NOMO-1 treated with DMSO at 0.1 percent for 48 hours (cell line): ENCODE results near the gene EEFSEC.

Source experiments
- DNase-seq: peaks from one replicate; lab custom pipeline; 2025; ENCODE audit not compliant: unreplicated experiment; lab: John Stamatoyannopoulos, UW

The EEFSEC gene

DNA sequence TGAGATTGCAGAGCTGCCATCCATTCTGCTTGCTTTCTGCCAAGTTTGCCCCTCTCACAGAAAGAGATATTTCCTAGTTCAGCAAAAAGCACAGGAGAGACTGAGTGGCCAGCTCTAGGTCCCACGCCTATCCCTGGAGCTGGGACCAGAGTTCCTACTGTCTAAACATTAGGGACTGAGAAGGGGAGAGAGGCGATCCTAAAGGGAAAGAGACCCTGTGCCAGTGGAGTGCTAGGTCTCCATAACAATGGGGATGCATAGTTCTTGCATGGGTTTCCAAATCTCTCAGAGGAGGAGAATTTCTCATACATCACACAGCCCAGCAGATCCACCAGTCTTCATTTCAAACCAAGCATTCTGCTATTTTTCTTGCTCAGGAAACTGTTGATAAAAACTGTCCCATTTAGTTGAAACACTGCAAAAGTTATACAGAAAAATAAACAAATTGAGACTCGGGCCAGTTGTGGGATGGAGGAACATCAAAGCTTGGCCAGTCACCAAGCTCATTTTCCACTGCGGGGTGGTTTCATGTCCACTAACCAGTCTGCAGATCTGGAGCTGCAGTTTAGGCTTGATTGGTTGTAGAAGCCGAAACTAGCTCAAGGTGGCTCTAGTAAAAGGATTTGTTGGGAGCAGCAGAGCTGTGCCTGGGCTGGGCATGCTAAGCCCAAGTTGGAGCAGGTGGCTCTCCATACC lies 62.7 kb downstream of the EEFSEC start:
- DNase-seq = no peak

DNA sequence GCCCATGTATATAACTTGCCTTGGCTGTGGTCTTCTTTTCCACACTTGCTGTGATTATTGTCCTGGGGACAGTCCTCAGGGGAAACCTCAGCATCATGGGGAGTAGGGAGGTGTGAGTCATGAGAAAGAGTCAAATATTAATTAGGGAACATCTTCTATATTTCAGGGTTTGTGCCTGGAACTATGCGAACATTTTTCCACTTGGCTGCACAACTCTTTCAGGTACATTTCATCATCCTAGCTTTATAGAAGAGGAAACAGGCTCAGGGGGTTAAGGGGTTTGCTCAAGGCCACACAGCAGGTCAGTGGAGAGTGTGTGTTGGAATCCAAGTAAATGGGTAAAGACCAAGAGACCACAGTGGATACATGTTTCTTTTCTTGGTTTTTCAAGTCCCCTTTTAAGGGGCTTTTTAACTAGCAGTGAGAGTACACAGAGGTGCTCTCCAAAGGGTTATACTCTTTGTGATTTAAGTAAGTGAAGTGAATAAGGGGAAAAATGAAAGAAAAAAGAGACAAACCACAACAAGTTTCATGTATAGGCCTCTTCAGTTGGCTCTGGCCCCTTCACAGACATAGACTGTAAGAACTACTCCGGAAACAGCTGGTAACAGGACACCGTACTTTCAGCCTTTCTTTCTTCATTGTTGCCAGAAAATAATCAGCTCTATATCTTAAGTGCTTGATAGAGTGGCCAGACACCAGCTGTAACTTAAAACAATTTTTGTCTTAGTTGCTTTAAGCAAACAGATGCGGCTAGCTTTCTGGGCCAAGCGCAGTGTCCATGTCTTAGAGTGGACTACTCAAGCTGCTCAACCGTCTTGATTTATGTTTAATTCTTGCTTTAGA lies 64.6 kb downstream of the EEFSEC start:
- no peak for DNase-seq

- no peak for DNase-seq
These were observed 65.4 kb downstream of the EEFSEC start for GRCh38 chr3:128218548-128219257.

DNA sequence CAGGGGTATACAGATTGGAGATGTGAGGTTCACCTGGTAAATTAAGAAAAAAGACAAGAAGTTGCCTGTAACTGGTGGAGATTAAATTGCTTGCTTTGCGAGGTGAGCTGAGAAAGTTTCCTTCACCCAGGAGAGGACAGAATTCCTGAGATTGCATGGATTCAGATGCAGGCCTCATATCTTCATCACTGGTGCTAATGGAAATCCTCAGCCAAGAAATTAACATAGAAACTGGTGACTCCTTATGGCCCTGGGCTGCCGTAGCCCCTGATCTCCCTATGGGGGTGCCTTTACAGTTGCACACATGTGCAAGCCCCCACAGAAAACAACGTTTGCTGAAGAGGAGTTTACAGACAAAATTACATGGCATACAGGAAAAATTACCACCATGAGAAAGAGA lies 68.0 kb downstream of the EEFSEC start:
- DNase-seq = no peak

DNA sequence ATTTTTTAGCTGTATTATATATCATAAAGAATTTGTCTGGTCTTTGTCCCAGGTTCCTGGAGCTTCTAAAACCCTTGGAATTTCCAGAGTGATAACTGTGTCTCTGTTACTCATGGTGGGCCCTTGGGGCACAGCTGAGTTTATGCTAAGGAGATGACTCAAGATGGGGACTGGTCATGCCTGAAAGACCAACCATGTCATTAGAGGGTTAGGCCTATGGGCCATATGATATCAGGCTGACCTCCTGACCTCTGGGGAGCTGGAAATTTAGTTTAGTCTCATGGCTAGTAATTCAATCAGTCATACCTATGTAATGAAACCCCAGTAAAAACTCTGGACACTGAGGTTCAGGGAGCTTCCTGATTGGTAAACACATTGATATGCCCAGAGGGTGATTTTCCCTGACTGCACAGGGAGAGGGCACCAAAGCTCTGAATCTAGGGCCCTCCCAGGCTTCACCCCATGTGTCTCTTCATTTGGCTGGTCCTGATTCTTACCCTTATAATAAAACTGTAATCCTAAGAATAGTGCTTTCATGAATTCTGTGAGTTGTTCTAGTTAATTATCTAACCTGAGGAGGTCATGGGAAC lies 69.6 kb downstream of the EEFSEC start:
- no peak for DNase-seq

DNA sequence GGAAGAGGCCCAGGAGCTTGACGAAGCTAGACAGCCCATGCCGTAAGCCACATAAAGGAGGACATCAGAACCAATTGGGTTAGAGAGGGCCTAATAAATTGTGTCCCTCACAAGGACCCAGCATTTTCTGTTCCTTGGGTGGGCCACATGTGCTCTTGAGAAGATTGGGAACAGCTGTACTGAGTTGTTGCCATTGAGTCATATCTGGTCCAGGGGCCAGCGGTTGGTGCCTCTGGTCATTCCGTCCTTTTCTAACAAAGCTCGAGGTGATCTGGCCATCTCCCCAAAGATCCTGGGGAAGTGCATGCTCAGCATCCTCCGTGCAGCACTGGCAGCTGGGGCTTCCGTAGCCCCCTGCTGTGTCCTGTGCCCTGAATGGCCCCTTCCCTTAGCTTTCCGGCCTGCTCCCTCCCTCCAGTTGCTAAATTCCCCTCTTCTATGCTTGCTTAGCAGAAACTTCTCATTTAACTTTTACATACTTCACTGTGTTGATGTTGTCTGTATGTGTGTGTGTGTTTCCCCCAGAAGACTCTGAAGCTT lies 73.0 kb downstream of the EEFSEC start:
- no peak for DNase-seq

DNA sequence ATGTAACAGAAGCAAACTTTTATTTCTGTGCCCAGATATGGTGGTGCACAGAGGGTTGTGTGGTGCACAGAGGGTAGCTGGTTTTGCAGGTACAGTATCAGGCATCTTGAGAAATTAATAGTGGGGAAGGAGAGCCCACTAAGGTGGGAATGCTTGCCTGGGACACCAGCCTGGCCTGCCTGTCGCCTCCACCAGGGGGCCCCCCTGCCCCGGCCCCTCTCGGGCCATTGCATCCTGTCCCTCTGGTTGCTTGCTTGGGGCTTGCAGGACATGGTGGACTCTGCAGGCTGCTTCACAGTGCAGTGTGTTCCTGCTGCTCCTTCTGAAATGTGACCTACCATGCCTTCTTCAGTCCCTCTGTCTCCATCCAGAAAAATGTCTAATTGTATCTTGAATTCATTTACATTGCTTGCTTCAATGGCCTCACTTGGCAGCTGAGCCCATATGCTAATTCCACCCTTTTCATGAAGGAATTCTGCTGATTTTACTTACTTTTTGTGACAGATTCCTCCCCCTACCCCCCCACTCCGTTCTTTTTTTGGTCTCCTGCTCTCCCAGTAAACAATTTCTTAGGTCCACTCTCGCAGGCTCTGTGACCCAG lies 73.6 kb downstream of the EEFSEC start:
- peak; percentile 28 for DNase-seq

DNA sequence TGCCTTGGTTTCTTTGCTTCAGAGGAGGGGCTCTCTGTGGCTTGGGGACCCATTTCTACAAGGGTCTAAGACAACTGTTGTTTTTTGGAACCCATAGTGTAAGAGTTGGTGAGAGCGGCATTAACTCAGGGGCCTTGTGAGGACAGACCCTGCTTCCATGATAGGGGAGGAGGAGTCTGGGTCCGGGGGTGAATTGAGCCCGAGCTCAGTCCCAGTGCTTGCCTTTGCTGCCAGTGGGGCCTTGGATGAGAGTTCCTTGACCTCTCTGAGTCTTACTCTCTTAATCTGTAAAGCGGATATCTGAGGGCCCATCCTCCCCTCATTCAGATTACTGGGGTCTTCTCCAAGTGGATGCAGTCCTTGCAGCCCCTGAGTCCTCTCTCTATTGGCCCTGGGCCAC lies 74.2 kb downstream of the EEFSEC start:
- DNase-seq = no peak

DNA sequence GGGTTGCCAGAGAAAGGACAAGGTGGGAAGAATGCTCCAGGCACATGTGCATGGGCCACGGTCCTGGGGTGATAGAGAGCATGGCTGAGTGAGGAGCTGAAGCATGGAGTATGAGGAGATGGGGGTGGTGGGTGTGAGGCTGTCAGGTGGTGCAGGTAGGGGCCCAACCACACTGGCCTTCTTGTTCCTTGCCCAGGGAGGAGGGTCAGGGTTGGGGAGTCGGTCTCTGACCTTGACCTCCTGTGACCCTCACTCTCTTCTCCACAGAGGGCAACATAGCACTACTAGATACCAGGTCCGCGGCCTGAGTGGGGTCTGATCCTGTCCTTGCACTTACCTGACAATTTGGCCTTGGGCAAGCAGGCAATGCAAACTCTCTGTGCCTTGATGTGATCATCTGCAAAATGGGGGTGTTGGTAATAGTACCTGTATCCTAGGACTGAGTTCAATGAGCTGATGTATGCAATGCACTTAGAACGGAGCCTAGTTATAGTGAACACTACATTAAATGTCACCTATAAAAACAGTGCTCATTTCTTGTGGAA lies 75.2 kb downstream of the EEFSEC start:
- no peak for DNase-seq

- DNase-seq = no peak
These were observed 76.0 kb downstream of the EEFSEC start for GRCh38 chr3:128229106-128229857.

DNA sequence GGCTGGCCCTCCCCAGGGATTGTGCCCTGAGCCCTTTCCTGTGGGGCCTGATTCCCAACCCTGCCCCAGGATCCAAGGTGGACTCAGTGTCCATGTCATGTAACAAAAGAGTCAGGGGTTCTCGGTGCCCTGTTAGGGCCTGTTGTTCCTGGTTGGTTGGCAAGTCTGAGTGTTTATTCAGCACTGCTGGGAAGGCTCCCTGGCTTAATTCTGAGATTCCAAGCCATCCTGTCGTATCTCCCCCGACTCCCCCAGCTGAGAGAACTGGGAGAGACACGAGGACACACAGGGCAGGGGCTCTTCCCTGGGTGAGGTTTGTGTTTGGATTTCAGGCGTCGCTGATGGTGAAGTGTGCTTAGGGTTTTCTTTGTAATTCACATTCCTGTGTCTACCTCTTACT lies 78.3 kb downstream of the EEFSEC start:
- DNase-seq = no peak

GRCh38 chr3:128232376-128233178 lies 79.3 kb downstream of the EEFSEC start:
- no peak for DNase-seq

DNA sequence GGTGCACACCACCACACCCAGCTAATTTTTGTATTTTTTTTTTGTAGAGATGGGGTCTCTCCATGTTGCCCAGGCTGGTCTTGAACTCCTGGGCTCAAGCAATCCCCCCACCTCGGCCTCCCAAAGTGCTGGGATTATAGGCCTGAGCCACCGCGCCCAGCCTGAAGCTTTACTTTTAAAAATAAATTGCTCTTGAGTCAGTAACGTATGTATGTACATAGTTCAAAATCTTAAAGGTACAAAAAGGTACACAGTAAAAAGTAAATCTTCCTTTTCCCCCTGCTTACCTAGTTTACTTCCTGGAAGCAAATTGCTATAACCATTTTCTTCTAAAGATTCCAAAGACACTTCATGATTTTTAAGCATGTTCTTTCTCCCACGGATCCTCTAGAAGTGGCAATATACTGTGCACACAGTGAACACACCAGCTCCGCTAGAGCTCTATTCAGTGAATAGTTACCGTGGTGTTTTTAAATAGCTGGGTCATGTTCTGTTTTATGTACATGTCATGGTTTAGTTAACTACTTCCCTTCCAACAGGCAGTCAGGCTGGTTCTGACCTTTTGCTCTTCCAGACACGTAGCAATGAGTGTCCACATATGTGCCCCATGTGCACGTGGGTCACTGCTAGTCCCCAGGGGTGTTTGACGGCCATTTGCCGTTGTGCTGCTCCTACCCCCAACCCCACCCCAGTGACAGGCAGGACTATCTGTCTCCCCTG lies 82.1 kb downstream of the EEFSEC start:
- DNase-seq = peak; percentile 53

GRCh38 chr3:128236657-128237056 lies 83.4 kb downstream of the EEFSEC start:
- DNase-seq = peak; percentile 33

DNA sequence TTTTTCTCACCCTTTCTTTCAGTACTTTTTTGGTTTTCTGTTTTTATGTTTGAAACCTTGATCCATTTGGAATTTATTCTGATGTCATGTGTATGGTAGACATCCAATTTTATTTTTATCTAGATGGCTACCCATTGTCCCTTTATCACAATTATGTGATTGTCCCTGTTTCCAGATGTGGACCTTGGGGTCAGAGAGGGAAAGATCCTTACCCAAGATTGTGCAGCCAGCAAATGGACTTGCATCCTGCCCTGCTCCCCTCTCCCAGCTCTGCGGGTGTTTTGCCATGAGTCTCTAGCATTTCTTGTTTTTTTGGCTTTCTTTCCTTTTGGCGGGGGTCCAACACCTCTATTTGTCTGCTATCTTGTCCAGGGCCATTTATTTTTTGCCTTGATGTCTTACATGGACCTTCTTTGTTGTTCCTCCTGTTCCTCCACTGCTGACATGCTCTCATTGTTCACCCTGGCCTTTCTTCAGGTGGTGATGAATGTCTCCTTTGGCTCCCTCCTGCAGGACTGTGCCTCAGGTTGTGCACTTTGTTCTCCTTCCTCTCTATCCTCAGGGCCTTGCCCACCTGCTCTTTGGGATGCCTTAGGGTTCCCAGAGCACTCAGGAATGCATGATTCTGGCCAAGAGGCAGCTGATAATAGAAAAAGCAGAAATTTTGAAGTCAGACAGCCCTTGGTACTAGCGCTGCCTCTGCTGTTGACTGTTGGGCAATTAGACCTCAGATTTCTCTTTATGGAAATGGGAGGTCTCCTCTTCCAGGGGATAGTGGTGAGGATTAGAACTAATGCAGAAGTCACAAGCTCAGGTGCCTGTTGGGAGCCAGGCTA lies 84.3 kb downstream of the EEFSEC start:
- no peak for DNase-seq

GRCh38 chr3:128238184-128238489 lies 84.9 kb downstream of the EEFSEC start:
- DNase-seq = no peak

GRCh38 chr3:128239304-128239703 lies 86.0 kb downstream of the EEFSEC start:
- DNase-seq = no peak

- DNase-seq = peak; percentile 45
These were observed 87.0 kb downstream of the EEFSEC start for GRCh38 chr3:128240232-128240631.
